ENCODE data around the gene GALNT2. TPM values are rescaled to one million over a fixed set of nuclear protein-coding genes. Genes with fewer than 3 reads are reported as not detected.
A peak's percentile ranks its signal among the peaks of the same experiment; 100 is the strongest.

Gene GALNT2
- total and polyA plus RNA-seq, 9 of the 15 experiments (the other 6 are each of a cell fraction or from before 2014, with no cell fraction given): 1.6 to 106 (median 51.9) TPM

GRCh38 chr1:230145505-230145899 lies 78.5 kb downstream of the GALNT2 start (continued):
- TF ChIP-seq DEAF1 (CRISPR knock-in tag; IDR thresholded peaks at IDR 0.05) (no peak), SMAD4 (CRISPR knock-in tag; conservative IDR thresholded peaks at IDR 0.05) (no peak; the same call in none of the 2 replicates), PHTF2 (CRISPR knock-in tag; IDR thresholded peaks at IDR 0.05) (no peak), NR2C2 (CRISPR knock-in tag; IDR thresholded peaks at IDR 0.05) (no peak), NR2C2 (tag; IDR thresholded peaks at IDR 0.05) (no peak), E2F5 (CRISPR knock-in tag; IDR thresholded peaks at IDR 0.05) (no peak), BHLHE40 (IDR thresholded peaks at IDR 0.05; ENCODE audit: low read length) (no peak), DACH1 (IDR thresholded peaks at IDR 0.05; ENCODE audit: partially characterized antibody) (no peak), STAG1 (CRISPR knock-in tag; IDR thresholded peaks at IDR 0.05; ENCODE audit: borderline replicate concordance) (no peak), ZNF143 (CRISPR knock-in tag; IDR thresholded peaks at IDR 0.05) (no peak), ZNF830 (CRISPR knock-in tag; IDR thresholded peaks at IDR 0.05) (no peak), PML (IDR thresholded peaks at IDR 0.05; ENCODE audit: low read length) (peak; percentile 14; the same call in 1 of the 2 replicates), E4F1 (CRISPR knock-in tag; IDR thresholded peaks at IDR 0.05; ENCODE audit: borderline replicate concordance) (no peak), ZNF134 (CRISPR knock-in tag; conservative IDR thresholded peaks at IDR 0.05) (no peak), RBFOX2 (IDR thresholded peaks at IDR 0.05; ENCODE audit: low read depth, low read length) (no peak), HES1 (IDR thresholded peaks at IDR 0.05; ENCODE audit: low read depth) (no peak), CBX8 (IDR thresholded peaks at IDR 0.05; ENCODE audit: borderline replicate concordance, extremely low read depth, low read depth, low read length, poor library complexity, severe bottlenecking) (no peak), ZNF253 (CRISPR knock-in tag; conservative IDR thresholded peaks at IDR 0.05) (no peak), SAFB2 (IDR thresholded peaks at IDR 0.05; ENCODE audit: borderline replicate concordance, low read depth, low read length, severe bottlenecking) (no peak), ZNF766 (CRISPR knock-in tag; conservative IDR thresholded peaks at IDR 0.05) (no peak; the same call in 1 of the 2 replicates), ZBTB9 (CRISPR knock-in tag; IDR thresholded peaks at IDR 0.05) (0 out of 2 replicates have a peak, but pooled peaks have one; percentile 41), ZZZ3 (IDR thresholded peaks at IDR 0.05) (no peak)

All from K562 (cell line).